ENCODE measurements around the gene SOBP.

Gene SOBP

GRCh38 chr6:107598091-107598490 lies 108.2 kb downstream of the SOBP start:
- Histone ChIP-seq H4K20me1 (ENCODE audit: insufficient read depth) (no peaks in the 10 kb centered on the region), H3K27me3 (ENCODE audit: insufficient read depth, low read depth) (no peaks in the 10 kb centered on the region), H3K36me3 (ENCODE audit: insufficient read depth) (no peaks in the 10 kb centered on the region), H3K79me2 (ENCODE audit: insufficient read depth, low read depth) (no peaks in the 10 kb centered on the region), H3K27ac (no peak overlapping the region), H3K4me2 (no peak overlapping the region), H3K4me3 (IDR thresholded peaks at IDR 0.05; ENCODE audit: insufficient read depth, low read depth, low read length) (no peak overlapping the region), H3K9ac (no peak overlapping the region), H3K4me1 (ENCODE audit: low read depth, poor library complexity, severe bottlenecking) (no peaks in the 10 kb centered on the region), H2AFZ (ENCODE audit: low read depth) (no peak overlapping the region)
- no peak for TF ChIP-seq CTCF (conservative IDR thresholded peaks at IDR 0.05; ENCODE audit: low read depth, low read length)

- no peak for TF ChIP-seq CTCF (conservative IDR thresholded peaks at IDR 0.05; ENCODE audit: low read depth, low read length)
- H2AFZ ChIP-seq (ENCODE audit: low read depth): no peak overlapping the region
- no peaks in the 10 kb centered on the region for H3K36me3 ChIP-seq (ENCODE audit: insufficient read depth)
- no peaks in the 10 kb centered on the region for H3K27me3 ChIP-seq (ENCODE audit: insufficient read depth, low read depth)
- no peaks in the 10 kb centered on the region for H3K4me1 ChIP-seq (ENCODE audit: low read depth, poor library complexity, severe bottlenecking)
- H3K9ac ChIP-seq: no peak overlapping the region
- H3K27ac ChIP-seq: no peak overlapping the region
- no peak overlapping the region for H3K4me2 ChIP-seq
- H3K4me3 ChIP-seq (IDR thresholded peaks at IDR 0.05; ENCODE audit: insufficient read depth, low read depth, low read length): no peak overlapping the region
- no peaks in the 10 kb centered on the region for H3K79me2 ChIP-seq (ENCODE audit: insufficient read depth, low read depth)
- no peaks in the 10 kb centered on the region for H4K20me1 ChIP-seq (ENCODE audit: insufficient read depth)
Measured at GRCh38 chr6:107599043-107599442, 109.1 kb downstream of the SOBP start.

- TF ChIP-seq CTCF (conservative IDR thresholded peaks at IDR 0.05; ENCODE audit: low read depth, low read length): no peak
- Histone ChIP-seq H3K4me1 (ENCODE audit: low read depth, poor library complexity, severe bottlenecking) (no peaks in the 10 kb centered on the region), H2AFZ (ENCODE audit: low read depth) (no peak overlapping the region), H3K4me3 (IDR thresholded peaks at IDR 0.05; ENCODE audit: insufficient read depth, low read depth, low read length) (no peak overlapping the region), H3K9ac (no peak overlapping the region), H3K79me2 (ENCODE audit: insufficient read depth, low read depth) (no peaks in the 10 kb centered on the region), H3K4me2 (no peak overlapping the region), H3K27me3 (ENCODE audit: insufficient read depth, low read depth) (no peaks in the 10 kb centered on the region), H3K27ac (no peak overlapping the region), H4K20me1 (ENCODE audit: insufficient read depth) (no peaks in the 10 kb centered on the region), H3K36me3 (ENCODE audit: insufficient read depth) (no peaks in the 10 kb centered on the region)
Measured at GRCh38 chr6:107600121-107600520, 110.2 kb downstream of the SOBP start.

- Histone ChIP-seq H3K4me2 (no peak overlapping the region), H3K27ac (no peak overlapping the region)
Measured at GRCh38 chr6:107600936-107601335, 111.0 kb downstream of the SOBP start.

More at GRCh38 chr6:107600936-107601335, 111.0 kb downstream of the SOBP start:
- no peaks in the 10 kb centered on the region for H3K27me3 ChIP-seq (ENCODE audit: insufficient read depth, low read depth)
- H3K36me3 ChIP-seq (ENCODE audit: insufficient read depth): no peaks in the 10 kb centered on the region
- no peaks in the 10 kb centered on the region for H3K4me1 ChIP-seq (ENCODE audit: low read depth, poor library complexity, severe bottlenecking)
- H3K4me3 ChIP-seq (IDR thresholded peaks at IDR 0.05; ENCODE audit: insufficient read depth, low read depth, low read length): no peak overlapping the region
- no peak overlapping the region for H2AFZ ChIP-seq (ENCODE audit: low read depth)
- TF ChIP-seq CTCF (conservative IDR thresholded peaks at IDR 0.05; ENCODE audit: low read depth, low read length): no peak
- no peaks in the 10 kb centered on the region for H3K79me2 ChIP-seq (ENCODE audit: insufficient read depth, low read depth)
- no peak overlapping the region for H3K9ac ChIP-seq
- H4K20me1 ChIP-seq (ENCODE audit: insufficient read depth): no peaks in the 10 kb centered on the region

Data from KMS-11 (cell line).